IPS-11a (cell line): ENCODE data around the gene CEP95.

Source experiments
- H3K4me3 ChIP-seq: one replicate; pipeline ENCODE4 v1.5.1; 2013; ENCODE audit warnings: low read depth, low read length, control low read depth

CEP95 gene

GRCh38 chr17:64496348-64496785, 10.4 kb upstream of the CEP95 start:
- peak overlapping the region; percentile 66 for H3K4me3 ChIP-seq

GRCh38 chr17:64496786-64497564, 9.8 kb upstream of the CEP95 start, which contains the start of gene POLG2:
Gene POLG2 (minus strand): TSS chr17:64497054. CDS start chr17:64496968, 86 bp downstream.
- peak within 1 kb of the TSS; percentile 66 for H3K4me3 ChIP-seq

- H3K4me3 ChIP-seq, result peak overlapping the region; percentile 66
Observed at GRCh38 chr17:64497565-64498035, 9.2 kb upstream of the CEP95 start.

GRCh38 chr17:64498308-64499203, 8.2 kb upstream of the CEP95 start:
- H3K4me3 ChIP-seq, result no peak overlapping the region

GRCh38 chr17:64499805-64500486, 6.8 kb upstream of the CEP95 start:
- H3K4me3 ChIP-seq, result no peak overlapping the region

- no peak overlapping the region for H3K4me3 ChIP-seq
Observed at GRCh38 chr17:64500487-64500859, 6.3 kb upstream of the CEP95 start.

- no peak overlapping the region for H3K4me3 ChIP-seq
Observed at GRCh38 chr17:64500862-64501765, 5.7 kb upstream of the CEP95 start.

- no peak overlapping the region for H3K4me3 ChIP-seq
Observed at GRCh38 chr17:64502021-64502420, 4.8 kb upstream of the CEP95 start.

- no peak overlapping the region for H3K4me3 ChIP-seq
Observed at GRCh38 chr17:64502809-64503208, 4.0 kb upstream of the CEP95 start.

GRCh38 chr17:64503341-64503740, 3.4 kb upstream of the CEP95 start:
- H3K4me3 ChIP-seq, result no peak overlapping the region

- H3K4me3 ChIP-seq, result peak overlapping the region; percentile 100
Observed at GRCh38 chr17:64503821-64504768, 2.7 kb upstream of the CEP95 start.

- peak overlapping the region; percentile 100 for H3K4me3 ChIP-seq
Observed at GRCh38 chr17:64504769-64505339, 1.9 kb upstream of the CEP95 start.

GRCh38 chr17:64505340-64506200, 1.2 kb upstream of the CEP95 start:
- H3K4me3 ChIP-seq, result peak overlapping the region; percentile 100

GRCh38 chr17:64506201-64506575, 589 bp upstream of the CEP95 start, which contains the start of gene DDX5:
Gene DDX5 (minus strand): TSS chr17:64506289. CDS start chr17:64506119, 170 bp downstream.
- H3K4me3 ChIP-seq, result peak within 1 kb of the TSS; percentile 100

GRCh38 chr17:64507413-64507782, 621 bp downstream of the CEP95 start:
- H3K4me3 ChIP-seq, result peak overlapping the region; percentile 100

- H3K4me3 ChIP-seq, result no peak overlapping the region
Observed at GRCh38 chr17:64508683-64509082, 1.9 kb downstream of the CEP95 start.

GRCh38 chr17:64509179-64509578, 2.4 kb downstream of the CEP95 start:
- H3K4me3 ChIP-seq, result no peak overlapping the region

- no peak overlapping the region for H3K4me3 ChIP-seq
Observed at GRCh38 chr17:64515419-64515818, 8.6 kb downstream of the CEP95 start.
